T1000 (cell line): ENCODE measurements around the gene RUSF1.

Experiments
- DNase-seq: peaks from one replicate; lab custom pipeline; 2025; ENCODE audit warnings: mixed read lengths; lab: John Stamatoyannopoulos, UW

RUSF1 gene

GRCh38 chr16:31471241-31471874, 36.8 kb downstream of the RUSF1 start:
- no peak for DNase-seq

DNA sequence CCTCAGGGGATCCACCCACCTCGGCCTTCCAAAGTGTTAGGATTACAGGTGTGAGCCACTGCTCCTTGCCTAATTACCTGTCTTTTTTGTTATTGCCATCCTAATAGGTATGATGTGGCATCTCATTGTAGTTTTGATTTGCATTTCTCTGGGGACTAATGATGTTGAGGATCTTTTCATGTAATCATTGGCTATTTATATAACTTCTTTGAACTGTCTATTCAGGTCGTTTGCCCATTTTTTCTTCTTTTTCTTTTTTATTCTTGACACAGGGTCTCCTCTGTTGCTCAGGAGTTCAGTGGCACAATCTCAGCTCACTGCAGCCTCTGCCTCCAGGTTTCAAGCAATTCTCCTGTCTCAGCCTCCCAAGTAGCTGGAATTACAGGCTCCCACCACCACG, 37.6 kb downstream of the RUSF1 start:
- no peak for DNase-seq

DNA sequence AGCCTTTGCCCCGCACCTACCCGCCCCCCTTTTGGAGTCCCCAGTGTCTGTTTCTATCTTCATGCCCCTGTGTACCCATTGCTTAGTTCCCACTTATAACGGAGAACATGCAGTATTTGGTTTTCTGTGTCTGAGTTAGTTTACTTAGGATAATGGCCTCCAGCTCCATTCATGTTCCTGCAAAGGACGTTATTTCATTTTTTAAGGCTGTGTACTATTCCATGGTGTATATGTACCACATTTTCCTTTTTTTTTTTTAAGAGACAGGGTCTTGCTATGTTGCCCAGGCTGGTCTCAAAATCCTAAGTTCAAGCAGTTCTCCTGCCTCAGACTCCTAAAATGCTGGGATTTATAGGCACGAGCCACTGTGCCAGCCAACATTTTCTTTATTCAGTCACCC, 40.3 kb downstream of the RUSF1 start:
- DNase-seq: no peak

- no peak for DNase-seq
Measured at GRCh38 chr16:31467151-31467773, 40.9 kb downstream of the RUSF1 start.

DNA sequence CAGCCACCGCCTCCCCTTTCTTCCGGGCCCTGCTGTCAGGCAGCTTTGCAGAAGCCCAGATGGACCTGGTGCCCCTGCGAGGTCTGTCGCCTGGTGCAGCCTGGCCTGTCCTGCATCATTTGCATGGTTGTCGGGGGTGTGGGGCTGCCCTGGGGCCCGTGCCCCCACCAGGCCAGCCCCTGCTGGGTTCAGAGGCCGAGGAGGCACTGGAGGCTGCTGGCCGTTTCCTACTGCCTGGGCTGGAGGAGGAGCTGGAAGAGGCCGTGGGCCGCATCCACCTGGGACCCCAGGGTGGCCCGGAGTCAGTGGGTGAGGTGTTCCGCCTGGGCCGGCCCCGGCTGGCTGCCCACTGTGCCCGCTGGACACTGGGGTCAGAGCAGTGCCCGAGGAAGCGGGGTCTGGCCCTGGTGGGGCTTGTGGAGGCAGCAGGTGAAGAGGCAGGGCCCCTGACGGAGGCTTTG, 41.8 kb downstream of the RUSF1 start:
- DNase-seq: no peak

DNA sequence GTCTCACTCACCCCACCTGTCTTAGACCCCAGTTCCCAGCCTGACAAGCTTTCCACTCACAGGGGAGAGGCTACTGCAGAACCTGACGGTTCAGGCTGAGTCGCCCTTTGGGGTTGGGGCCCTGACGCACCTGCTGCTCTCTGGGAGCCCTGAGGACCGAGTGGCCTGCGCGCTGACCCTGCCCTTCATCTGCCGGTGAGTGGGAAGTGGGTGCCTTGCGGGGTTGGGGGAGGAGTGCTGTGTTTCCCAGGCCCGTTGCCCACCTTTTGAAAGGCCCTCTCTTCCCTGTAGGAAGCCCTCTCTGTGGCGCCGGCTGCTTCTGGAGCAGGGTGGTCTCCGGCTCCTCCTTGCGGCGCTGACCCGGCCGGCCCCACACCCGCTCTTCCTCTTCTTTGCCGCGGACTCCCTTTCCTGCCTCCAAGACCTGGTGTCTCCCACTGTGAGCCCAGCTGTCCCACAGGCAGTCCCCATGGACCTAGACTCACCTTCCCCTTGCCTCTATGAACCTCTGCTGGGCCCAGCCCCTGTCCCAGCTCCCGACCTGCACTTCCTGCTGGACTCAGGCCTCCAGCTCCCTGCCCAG, 42.3 kb downstream of the RUSF1 start:
- DNase-seq: no peak

- no peak for DNase-seq
Measured at GRCh38 chr16:31464781-31465260, 43.4 kb downstream of the RUSF1 start.

- DNase-seq: no peak
Measured at GRCh38 chr16:31464348-31464769, 43.8 kb downstream of the RUSF1 start.

GRCh38 chr16:31461921-31462804, 46.0 kb downstream of the RUSF1 start:
- no peak for DNase-seq

DNA sequence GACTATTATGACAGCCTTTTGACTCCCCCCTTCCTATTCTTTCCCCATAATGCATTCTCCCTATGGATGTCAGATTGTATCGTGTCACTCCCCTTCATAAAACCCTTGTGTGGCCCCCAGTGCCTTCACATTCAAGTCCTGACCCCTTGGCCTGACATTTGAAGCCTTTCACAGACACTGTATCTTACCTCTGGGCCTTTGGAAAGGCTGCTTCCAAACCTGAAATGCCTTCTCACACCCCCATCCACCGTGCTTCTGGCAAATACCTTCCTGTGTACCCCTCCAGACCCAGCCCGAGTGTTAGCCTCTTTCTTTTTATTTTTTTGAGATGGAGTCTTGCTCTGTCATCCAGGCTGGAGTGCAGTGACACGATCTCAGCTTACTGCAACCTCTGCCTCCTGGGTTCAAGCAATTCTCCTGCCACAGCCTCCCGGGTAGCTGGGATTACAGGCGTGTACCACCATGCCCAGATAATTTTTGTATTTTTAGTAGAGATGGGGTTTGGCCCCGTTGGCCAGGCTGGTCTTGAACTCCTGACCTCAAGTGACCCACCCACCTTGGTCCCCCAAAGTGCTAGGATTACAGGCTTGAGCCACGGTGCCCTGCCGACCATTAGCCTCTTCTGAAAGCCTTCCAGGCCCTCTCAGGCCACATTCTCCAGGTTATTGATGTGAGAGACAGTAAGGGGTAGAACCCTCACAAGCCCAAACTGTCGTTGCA, 46.8 kb downstream of the RUSF1 start:
- no peak for DNase-seq

GRCh38 chr16:31460582-31461002, 47.6 kb downstream of the RUSF1 start:
- DNase-seq: no peak

DNA sequence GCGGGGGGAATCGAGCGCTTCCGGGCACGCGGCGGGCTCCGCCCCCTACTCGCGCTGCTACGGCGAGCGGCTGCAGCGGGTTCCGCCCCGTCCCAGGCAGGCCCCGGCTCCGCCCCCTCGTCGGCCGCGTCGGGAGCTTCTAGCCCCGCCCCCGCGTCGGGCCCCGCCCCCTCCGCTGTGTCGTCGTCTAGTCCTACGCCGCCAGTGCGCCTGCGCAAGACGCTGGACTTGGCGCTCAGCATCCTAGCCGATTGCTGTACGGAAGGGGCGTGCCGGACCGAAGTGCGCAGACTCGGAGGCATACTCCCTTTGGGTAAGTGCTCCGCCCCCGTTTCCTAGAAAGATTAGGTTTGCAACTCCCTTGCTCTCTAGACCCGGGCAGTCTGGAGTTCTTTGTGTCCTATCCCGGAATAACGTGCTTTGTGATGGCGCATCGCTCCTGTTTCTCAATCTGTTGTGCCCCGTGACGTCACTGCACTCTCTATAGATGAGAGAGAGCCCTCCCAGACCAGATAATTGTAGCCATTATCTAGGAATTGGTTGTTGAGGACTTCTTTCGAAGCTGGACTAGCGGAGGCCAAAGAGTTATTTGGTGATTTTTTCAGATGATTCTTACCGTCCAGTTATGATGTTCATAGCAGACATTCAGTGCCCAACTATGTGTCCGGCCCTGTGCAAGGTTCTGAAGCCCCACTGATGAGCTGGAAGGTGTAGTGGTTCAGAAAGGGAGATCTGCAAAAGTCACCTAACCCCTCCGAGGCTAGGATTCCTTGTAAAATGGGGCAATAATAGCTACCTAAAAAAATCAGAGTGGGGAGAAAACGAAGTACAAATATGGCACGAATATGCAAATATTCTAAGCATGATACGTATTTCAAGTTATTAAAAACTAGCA, 48.3 kb downstream of the RUSF1 start:
- peak; percentile 99 for DNase-seq

- DNase-seq: peak; percentile 97
Measured at GRCh38 chr16:31458844-31459686, 49.1 kb downstream of the RUSF1 start, which contains the start of gene ARMC5. Gene ARMC5, plus strand, starts transcription at chr16:31459501. Its CDS starts 24 bp downstream, at chr16:31459525.

DNA sequence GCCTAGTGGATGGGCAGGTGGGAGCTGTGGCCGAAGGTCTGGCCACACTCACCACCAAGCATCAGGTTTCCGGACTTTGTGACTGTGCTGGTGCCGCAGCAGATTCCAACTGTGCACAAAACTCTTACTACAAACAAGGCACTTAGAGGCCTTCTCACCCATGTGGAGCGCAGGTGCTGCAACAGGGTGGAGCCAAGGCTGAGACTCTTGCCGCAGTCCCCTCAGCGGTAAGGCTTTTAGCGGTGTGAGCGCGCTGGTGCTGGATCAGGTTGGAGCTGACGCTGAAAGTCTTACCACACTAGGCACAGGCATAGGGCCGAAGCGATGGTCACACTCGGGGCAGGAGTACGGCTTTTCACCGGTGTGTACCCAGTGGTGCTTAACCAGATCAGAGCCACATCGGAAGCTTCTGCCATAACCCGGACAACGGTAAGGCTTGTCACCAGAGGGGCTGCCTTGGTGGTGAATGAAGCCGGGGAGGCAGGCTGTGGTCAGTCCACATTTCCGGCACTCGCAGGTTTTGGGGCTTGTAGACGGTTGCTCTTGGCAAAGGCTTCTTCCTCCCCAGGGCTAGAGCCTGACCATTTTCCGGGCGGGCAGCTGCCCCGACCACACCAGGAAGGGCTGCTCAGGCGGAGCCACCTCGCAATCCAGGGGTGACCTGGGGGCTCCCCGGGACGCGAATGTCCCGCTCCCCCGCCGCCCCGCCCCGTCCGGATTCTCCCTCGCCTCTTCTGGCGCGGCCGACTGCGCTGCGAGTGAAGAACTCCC, 49.9 kb downstream of the RUSF1 start:
- no peak for DNase-seq

DNA sequence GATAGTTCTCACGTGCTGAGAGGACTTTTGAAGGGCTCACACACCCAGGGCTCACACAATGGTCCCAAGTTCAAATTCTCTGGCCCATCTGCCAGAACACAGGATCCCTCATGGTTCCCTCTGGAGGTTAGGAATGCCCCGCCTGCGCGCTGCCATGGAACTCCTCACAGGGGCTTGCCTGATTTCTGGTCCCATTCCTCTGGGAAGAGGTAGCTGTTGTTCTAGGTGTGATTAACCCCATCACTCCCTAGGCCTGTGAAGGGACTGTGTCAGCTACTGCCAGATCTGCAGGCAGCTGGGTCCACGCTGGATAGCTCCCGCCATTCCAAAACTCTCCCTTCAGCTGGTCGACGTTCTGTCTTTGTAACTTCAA, 51.2 kb downstream of the RUSF1 start:
- no peak for DNase-seq

DNA sequence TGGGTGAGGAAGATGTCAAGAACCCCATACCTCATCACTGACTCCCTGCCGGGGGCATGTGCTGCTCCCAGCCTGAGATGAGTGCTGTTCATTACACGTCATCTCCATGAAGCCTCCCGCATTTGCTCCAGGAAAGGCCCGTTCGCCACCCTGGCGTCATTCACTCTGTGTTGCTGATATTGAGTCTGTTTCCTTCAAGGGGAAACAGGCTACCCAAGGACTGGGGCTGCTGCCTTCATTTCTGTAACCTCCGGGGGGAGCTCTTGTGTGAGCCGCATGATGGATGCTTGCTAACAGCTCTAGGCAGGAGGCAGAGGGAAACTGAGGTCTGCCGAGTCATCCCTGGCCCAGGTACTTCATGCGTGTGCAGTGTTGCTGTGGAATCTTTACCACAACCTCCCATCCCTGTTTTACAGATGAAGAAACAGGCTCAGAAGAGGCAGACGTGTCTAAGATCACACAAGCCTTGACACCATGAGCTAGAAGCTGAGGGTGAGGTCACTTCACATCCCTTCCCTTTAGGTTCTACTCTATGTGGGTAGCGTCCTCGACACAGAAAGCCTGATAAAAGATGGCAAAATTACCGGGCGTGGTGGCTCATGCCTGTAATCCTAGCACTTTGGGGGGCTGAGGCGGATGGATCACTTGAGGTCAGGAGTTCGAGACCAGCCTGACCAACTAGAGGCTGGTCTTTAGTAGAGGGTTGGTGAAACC, 52.4 kb downstream of the RUSF1 start:
- no peak for DNase-seq

DNA sequence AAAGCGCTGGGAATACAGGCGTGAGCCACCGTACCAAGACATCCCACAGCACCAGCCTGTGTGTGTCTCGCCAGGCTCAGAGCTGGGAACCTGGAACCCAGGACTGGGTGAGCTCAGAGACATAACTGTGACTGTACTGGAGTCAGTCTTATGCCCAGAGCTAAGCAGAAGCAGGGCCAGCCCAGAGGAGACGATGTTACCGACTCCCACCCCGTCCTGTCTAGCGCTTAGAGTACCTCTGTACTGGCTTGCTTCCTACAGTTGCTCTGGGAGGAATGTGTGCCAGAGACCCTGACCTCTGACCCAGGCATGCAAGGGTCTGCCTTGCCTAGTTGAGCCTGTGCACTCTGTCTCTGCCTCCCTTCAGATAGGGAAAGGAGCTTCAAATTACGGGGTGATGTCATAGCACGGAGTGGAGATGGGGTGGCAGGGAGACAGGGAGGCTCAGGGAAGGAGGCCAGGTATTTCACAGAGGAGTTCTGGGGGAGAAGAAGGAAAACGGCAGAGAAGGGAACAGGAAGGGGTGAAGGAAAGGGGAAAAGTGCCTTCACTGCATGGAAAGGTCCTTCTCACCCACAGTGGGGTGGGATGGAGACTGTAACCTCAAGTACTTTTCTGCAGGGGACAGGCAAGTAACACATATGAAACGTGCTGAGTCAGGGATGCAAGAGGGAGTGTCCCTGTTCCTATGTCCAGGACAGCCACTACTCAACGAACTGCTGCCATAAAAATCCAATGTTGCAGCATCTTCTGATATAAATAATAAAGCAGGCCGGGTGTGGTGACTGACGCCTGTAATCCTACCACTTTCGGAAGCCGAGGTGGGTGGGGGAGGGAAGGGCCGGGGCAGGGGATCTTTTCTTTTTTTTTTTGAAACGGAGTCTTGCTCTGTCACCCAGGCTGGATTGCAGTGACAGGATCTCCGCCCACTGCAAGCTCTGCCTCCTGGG, 54.7 kb downstream of the RUSF1 start:
- no peak for DNase-seq
